Measurements from ENCODE around the gene OR2G2.

OR2G2 gene, protein sequence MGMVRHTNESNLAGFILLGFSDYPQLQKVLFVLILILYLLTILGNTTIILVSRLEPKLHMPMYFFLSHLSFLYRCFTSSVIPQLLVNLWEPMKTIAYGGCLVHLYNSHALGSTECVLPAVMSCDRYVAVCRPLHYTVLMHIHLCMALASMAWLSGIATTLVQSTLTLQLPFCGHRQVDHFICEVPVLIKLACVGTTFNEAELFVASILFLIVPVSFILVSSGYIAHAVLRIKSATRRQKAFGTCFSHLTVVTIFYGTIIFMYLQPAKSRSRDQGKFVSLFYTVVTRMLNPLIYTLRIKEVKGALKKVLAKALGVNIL

GRCh38 chr1:247588060-247588459, at the start of gene OR2G2:
Gene OR2G2 (plus strand): TSS chr1:247588360. CDS start chr1:247588360, 0 bp downstream.
- DNase-seq, result no peak

GRCh38 chr1:247538561-247538960, 49.6 kb upstream of the OR2G2 start:
- DNase-seq, result no peak

DNA sequence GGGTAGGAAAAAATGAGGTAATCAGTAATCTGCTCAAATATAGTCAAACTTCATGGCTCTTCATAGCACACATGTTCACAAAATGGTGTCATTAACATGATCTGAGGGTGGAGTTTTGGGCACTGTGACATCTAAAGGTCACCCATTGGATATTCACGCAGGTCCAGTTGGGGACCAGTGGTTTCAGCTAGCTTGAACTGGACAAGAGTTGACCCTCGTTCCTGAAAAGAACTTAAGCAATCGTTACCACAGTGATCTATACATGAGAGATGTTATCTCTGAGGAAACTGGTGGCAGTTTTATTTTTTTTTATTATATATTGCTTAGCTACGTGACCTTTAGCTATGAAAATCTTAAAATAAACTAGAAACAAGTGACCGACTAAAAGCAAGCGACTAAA, 48.9 kb upstream of the OR2G2 start:
- DNase-seq, result no peak

GRCh38 chr1:247540581-247540980, 47.6 kb upstream of the OR2G2 start:
- DNase-seq, result no peak

DNA sequence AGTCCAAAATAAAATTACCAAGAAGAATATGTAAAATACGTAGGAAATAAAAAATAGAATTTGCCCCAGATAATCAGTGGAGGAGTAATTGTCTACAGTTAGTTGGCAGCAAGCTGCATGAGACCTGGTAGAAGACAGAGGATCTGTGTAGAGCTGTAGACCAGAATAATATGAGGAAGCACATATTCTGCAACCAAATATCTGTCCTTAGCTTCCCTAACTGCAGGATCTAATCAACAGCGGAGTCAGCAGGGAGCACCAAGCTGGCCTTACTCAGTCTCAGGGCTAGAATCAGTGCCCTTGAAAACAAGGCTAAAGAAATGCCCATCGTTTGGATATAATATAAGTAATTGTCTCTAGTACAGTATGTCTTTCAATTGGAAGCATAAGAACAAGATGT, 45.3 kb upstream of the OR2G2 start:
- no peak for DNase-seq

DNA sequence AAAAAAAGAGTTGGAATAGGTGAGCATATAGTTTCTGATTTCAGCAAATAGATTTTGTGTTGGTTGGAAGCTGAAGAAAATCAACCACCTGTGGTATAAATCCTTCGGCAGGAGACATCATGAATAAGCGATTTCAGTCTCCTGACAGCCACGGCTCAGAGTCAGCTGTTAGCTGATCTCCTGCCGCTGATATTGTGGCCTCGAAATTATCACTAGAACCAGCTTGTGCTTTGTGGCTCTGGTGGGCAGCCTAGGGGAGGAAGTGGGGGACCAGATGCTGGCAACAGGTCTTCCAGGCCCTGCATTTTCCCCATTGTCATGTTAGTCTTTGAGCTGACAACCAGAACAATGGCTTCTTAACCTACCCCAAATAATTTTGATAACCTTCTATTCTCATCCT, 40.1 kb upstream of the OR2G2 start:
- no peak for DNase-seq

GRCh38 chr1:247548769-247549182, 39.4 kb upstream of the OR2G2 start, which contains the start of gene GCSAML:
Gene GCSAML (plus strand): TSS chr1:247549134. CDS start chr1:247549192, 58 bp downstream.
- DNase-seq, result no peak

- DNase-seq, result no peak
Observed at GRCh38 chr1:247551721-247552120, 36.4 kb upstream of the OR2G2 start.

DNA sequence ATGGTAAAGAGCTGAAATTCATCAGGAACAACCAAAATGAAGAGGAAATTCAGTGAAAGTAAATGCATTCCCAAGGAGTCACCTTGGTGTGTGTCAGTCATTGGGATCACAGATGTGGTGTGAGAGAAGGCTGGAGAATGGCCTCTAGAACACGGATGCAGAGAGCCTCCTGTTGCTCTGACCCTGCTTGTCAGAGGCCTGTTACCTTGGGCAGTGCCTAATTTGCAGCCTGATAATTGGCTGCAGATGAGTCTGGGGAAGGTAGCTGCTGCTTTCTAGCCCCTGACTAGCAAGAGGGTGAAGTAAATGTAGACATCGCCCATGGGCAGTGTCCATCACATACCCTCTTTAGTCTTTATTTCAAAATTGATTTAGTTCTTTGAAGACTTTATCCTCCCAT, 35.9 kb upstream of the OR2G2 start:
- DNase-seq, result no peak

GRCh38 chr1:247557926-247558674, 30.1 kb upstream of the OR2G2 start:
- DNase-seq, result no peak

DNA sequence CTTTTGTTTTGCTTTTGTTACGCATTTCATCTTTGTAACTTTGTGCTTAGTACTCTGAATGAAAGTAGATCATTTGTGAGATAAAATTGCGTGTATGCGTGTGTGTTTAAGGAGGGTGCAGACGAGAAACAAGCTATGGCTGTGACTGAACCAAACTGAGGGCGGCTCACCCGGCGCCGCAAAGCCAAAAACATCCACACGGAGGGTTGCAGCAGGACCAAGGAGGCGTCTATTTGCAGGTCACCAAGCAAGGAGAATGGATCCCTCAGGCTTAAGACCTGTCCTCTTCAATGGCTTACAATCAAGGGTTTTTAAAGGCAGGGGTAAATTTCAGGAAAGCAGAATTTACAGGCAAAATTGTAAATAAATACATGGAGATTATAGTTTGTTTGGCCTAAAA, 26.4 kb upstream of the OR2G2 start:
- DNase-seq, result no peak

GRCh38 chr1:247562198-247562597, 26.0 kb upstream of the OR2G2 start:
- DNase-seq, result no peak

DNA sequence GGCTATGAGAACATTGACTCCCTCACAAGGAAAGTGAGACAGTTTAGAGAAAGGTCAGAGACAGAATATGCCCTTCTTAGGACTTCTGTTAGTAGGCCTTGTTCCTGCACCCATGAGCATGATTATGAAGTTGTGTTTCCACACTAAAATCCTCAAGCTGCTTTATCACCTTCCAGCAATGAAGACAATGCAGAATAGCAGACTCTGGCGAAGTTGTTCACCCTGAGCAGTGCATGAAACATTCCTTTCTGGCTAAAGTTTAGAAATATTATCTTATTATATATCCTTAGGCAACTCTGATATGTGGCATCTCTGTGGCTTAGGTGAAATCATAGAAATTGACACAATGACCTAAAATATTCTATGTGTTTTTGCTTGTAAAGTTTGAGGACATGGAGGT, 13.9 kb upstream of the OR2G2 start:
- DNase-seq, result no peak

DNA sequence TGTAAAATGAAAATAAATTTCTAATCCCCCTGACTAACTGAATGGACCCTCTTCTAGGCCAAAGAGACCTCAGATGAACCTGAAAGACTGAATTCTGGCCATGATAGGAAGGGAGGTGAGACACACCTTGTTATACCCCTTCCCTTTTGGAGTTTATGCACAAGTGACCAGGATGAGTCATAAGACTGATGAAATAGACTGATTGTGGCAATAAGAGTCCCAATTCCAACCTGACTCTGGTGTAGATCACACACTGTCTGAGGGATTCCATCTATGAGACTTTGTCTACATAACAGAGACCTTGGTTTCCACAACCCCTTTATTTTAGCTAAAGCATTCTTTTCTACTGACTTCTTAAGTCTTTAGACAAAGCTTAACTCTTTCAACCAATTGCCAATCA, 13.5 kb upstream of the OR2G2 start:
- DNase-seq, result no peak

GRCh38 chr1:247576514-247576913, 11.6 kb upstream of the OR2G2 start:
- no peak for DNase-seq

- DNase-seq, result no peak
Observed at GRCh38 chr1:247578946-247579460, 9.2 kb upstream of the OR2G2 start.

DNA sequence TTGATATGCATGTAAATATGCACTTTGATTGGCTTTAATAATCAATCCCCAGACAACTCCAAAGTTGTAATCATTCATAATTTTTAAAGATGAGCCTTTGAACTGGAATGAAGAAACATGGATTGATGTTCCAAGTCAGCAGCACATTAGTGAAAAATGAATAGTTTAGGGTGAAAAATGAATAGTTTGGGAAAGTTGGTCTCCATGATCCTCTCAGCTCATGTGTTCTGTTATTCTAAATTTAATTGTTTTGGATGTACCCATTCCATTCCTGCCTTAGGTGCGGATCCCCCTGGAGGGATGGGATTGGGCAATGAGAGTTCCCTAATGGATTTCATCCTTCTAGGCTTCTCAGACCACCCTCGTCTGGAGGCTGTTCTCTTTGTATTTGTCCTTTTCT, 17.1 kb downstream of the OR2G2 start, which contains the start of gene OR2G3:
OR2G3 (plus strand) TSS at position 301 of the 400 bp plus-strand sequence; CDS start at position 301, 0 bp downstream.
- no peak for DNase-seq

DNA sequence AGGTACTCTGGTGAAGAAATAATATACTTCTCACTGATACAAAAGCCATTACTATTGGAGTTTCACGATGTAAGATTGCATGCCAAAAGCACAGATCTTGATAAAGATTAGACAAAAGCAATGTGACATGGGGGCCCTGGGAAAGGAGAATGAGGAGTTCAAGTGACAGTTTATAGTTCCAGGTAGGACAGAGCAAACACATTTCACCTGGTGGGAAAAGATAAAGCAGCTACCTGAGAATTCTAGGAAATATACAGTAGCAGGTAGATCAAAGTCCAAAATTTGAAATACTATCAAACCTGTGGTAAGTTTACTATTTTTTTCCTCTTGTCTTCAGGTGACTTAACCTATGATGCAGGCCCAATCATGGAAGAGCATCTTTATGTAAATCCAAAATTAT, 25.2 kb downstream of the OR2G2 start:
- no peak for DNase-seq

- no peak for DNase-seq
Observed at GRCh38 chr1:247614625-247615024, 26.5 kb downstream of the OR2G2 start.

GRCh38 chr1:247627951-247628350, 39.8 kb downstream of the OR2G2 start:
- no peak for DNase-seq

DNA sequence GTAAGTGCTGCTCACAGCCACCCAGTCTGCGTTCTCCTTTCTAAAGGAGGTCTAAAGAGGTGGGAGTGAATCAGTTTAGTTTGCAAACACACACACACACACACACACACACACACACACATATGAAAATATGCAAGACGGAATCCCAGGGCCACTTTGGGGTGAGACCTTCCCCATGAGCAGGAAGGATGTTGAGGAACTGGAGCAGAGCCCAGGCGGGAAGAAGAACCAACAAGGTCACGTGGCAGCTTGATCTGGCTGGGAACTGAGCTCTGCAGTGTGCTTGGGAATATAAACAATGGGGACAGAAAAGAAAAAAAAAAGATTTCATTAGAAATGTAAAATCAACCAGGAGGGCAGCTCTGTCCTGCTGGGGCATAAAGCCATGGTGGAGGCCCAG, 49.9 kb downstream of the OR2G2 start:
- no peak for DNase-seq

- no peak for DNase-seq
Observed at GRCh38 chr1:247638781-247639180, 50.6 kb downstream of the OR2G2 start.

Measured in activated T-cell treated with anti-CD3 and anti-CD28 coated beads, Interleukin-2, amount 50 U/mL, for 48 hours (primary cell).